HEK293 (cell line): Measurements from ENCODE around the gene ANKRD52.
A peak's percentile ranks its signal among the peaks of the same experiment; 100 is the strongest.

Experiments
- AEBP2 ChIP-seq: fragments of 450-650 bp; formaldehyde crosslinking; IDR thresholded peaks from 2 replicates; pipeline ENCODE4 v1.5.1; 2016; ENCODE audit warnings: missing biosample characterization, missing genetic modification characterization, borderline replicate concordance
- GFI1B ChIP-seq: fragments of 450-650 bp; formaldehyde crosslinking; IDR thresholded peaks from 2 replicates; pipeline ENCODE4 v1.5.1; 2016; ENCODE audit warnings: missing biosample characterization, missing genetic modification characterization
- HIC1 ChIP-seq: fragments of 450-650 bp; formaldehyde crosslinking; IDR thresholded peaks from 2 replicates; pipeline ENCODE4 v1.5.1; 2016; ENCODE audit warnings: missing biosample characterization, missing genetic modification characterization
- IKZF3 ChIP-seq: fragments of 450-650 bp; IDR thresholded peaks from 2 replicates; pipeline ENCODE4 v1.5.0; 2018; ENCODE audit warnings: missing biosample characterization, mild to moderate bottlenecking, missing genetic modification characterization, moderate library complexity
- RBAK ChIP-seq: fragments of 450-650 bp; formaldehyde crosslinking; IDR thresholded peaks from 2 replicates; pipeline ENCODE4 v1.5.1; 2016; ENCODE audit warnings: missing biosample characterization, missing genetic modification characterization
- REPIN1 ChIP-seq: fragments of 450-650 bp; formaldehyde crosslinking; IDR thresholded peaks from 2 replicates; pipeline ENCODE4 v1.5.1; 2017; ENCODE audit warnings: missing biosample characterization, missing genetic modification characterization, low read depth
- SCRT1 ChIP-seq: fragments of 450-650 bp; formaldehyde crosslinking; IDR thresholded peaks from 2 replicates; pipeline ENCODE4 v1.5.1; 2016; ENCODE audit warnings: missing biosample characterization, missing genetic modification characterization, borderline replicate concordance
- SETDB1 ChIP-seq: IDR thresholded peaks from one replicate; pipeline ENCODE4 v1.6.1; 2017; ENCODE audit warnings: mild to moderate bottlenecking, low read length, moderate library complexity, mixed read lengths; ENCODE audit not compliant: insufficient read length
- TCF7L2 ChIP-seq: IDR thresholded peaks from 2 replicates; pipeline ENCODE4 v1.6.1; 2011; ENCODE audit warnings: low read depth, mild to moderate bottlenecking, inconsistent platforms, low read length, moderate library complexity, borderline replicate concordance
- WT1 ChIP-seq: fragments of 450-650 bp; formaldehyde crosslinking; IDR thresholded peaks from 2 replicates; pipeline ENCODE4 v1.5.1; 2016; ENCODE audit warnings: missing biosample characterization, missing genetic modification characterization
- ZBTB20 ChIP-seq: fragments of 450-650 bp; formaldehyde crosslinking; IDR thresholded peaks from 2 replicates; pipeline ENCODE4 v1.5.1; 2016; ENCODE audit warnings: missing biosample characterization, missing genetic modification characterization
- ZFHX2 ChIP-seq: fragments of 450-650 bp; formaldehyde crosslinking; conservative IDR thresholded peaks from 2 replicates; pipeline ENCODE4 v1.5.1; 2016; ENCODE audit warnings: missing biosample characterization, missing genetic modification characterization
- ZFP69B ChIP-seq: fragments of 450-650 bp; formaldehyde crosslinking; IDR thresholded peaks from 2 replicates; pipeline ENCODE4 v1.5.1; 2016; ENCODE audit warnings: missing biosample characterization, missing genetic modification characterization
- ZNF140 ChIP-seq: fragments of 450-650 bp; formaldehyde crosslinking; IDR thresholded peaks from 2 replicates; pipeline ENCODE4 v1.5.1; 2016; ENCODE audit warnings: missing biosample characterization, missing genetic modification characterization
- ZNF184 ChIP-seq: fragments of 450-650 bp; IDR thresholded peaks from 2 replicates; pipeline ENCODE4 v1.5.1; 2018; ENCODE audit warnings: missing biosample characterization, mild to moderate bottlenecking, missing genetic modification characterization
- ZNF324 ChIP-seq: fragments of 450-650 bp; formaldehyde crosslinking; IDR thresholded peaks from 2 replicates; pipeline ENCODE4 v1.5.1; 2016; ENCODE audit warnings: missing biosample characterization, missing genetic modification characterization
- ZNF354C ChIP-seq: fragments of 450-650 bp; formaldehyde crosslinking; IDR thresholded peaks from 2 replicates; pipeline ENCODE4 v1.5.1; 2016; ENCODE audit warnings: missing biosample characterization, missing genetic modification characterization, low read depth, borderline replicate concordance
- ZNF398 ChIP-seq: fragments of 450-650 bp; formaldehyde crosslinking; IDR thresholded peaks from 2 replicates; pipeline ENCODE4 v1.5.1; 2017; ENCODE audit warnings: missing biosample characterization, missing genetic modification characterization
- ZNF433 ChIP-seq: fragments of 450-650 bp; formaldehyde crosslinking; IDR thresholded peaks from 2 replicates; pipeline ENCODE4 v1.5.1; 2016; ENCODE audit warnings: missing biosample characterization, missing genetic modification characterization, low read depth
- ZNF510 ChIP-seq: fragments of 450-650 bp; formaldehyde crosslinking; IDR thresholded peaks from 2 replicates; pipeline ENCODE4 v1.5.1; 2018; ENCODE audit warnings: mild to moderate bottlenecking, missing genetic modification characterization, missing biosample characterization; ENCODE audit not compliant: insufficient replicate concordance
- ZNF529 ChIP-seq: fragments of 450-650 bp; formaldehyde crosslinking; IDR thresholded peaks from 2 replicates; pipeline ENCODE4 v1.5.1; 2017; ENCODE audit warnings: missing genetic modification characterization, missing biosample characterization; ENCODE audit not compliant: insufficient replicate concordance
- ZNF530 ChIP-seq: fragments of 450-650 bp; formaldehyde crosslinking; IDR thresholded peaks from 2 replicates; pipeline ENCODE4 v1.5.1; 2016; ENCODE audit warnings: low read depth, missing biosample characterization, missing genetic modification characterization
- ZNF544 ChIP-seq: fragments of 450-650 bp; formaldehyde crosslinking; IDR thresholded peaks from 2 replicates; pipeline ENCODE4 v1.5.0; 2017; ENCODE audit warnings: missing biosample characterization, missing genetic modification characterization
- ZNF610 ChIP-seq: fragments of 450-650 bp; formaldehyde crosslinking; IDR thresholded peaks from 2 replicates; pipeline ENCODE4 v1.5.1; 2016; ENCODE audit warnings: missing biosample characterization, missing genetic modification characterization, borderline replicate concordance
- ZNF629 ChIP-seq: fragments of 450-650 bp; formaldehyde crosslinking; IDR thresholded peaks from 2 replicates; pipeline ENCODE4 v1.5.1; 2017; ENCODE audit warnings: missing biosample characterization, missing genetic modification characterization
- ZNF658 ChIP-seq: fragments of 450-650 bp; formaldehyde crosslinking; IDR thresholded peaks from 2 replicates; pipeline ENCODE4; 2016; ENCODE audit warnings: missing biosample characterization, missing genetic modification characterization
- ZNF660 ChIP-seq: fragments of 450-650 bp; IDR thresholded peaks from 2 replicates; pipeline ENCODE4 v1.5.1; 2018; ENCODE audit warnings: missing biosample characterization, mild to moderate bottlenecking, missing genetic modification characterization
- ZNF707 ChIP-seq: fragments of 450-650 bp; formaldehyde crosslinking; IDR thresholded peaks from 2 replicates; pipeline ENCODE4 v1.5.1; 2016; ENCODE audit warnings: missing biosample characterization, missing genetic modification characterization
- ZNF843 ChIP-seq: fragments of 450-650 bp; formaldehyde crosslinking; IDR thresholded peaks from 2 replicates; pipeline ENCODE4 v1.5.1; 2016; ENCODE audit warnings: missing biosample characterization, missing genetic modification characterization
- TF ChIP-seq, protein P1 (sequence below): fragments of 450-650 bp; formaldehyde crosslinking; IDR thresholded peaks from 2 replicates; pipeline ENCODE4 v1.5.1; 2016; ENCODE audit warnings: missing biosample characterization, missing genetic modification characterization
- TF ChIP-seq, protein P2 (sequence below): fragments of 450-650 bp; formaldehyde crosslinking; IDR thresholded peaks from 2 replicates; pipeline ENCODE4 v1.5.1; 2017; ENCODE audit warnings: missing biosample characterization, missing genetic modification characterization

Gene ANKRD52

GRCh38 chr12:56189918-56190694, 68.1 kb downstream of the ANKRD52 start (continued):
- TF ChIP-seq ZNF530 (tag by site-specific recombination) (no peak), ZNF433 (no peak), REPIN1 (tag by site-specific recombination) (peak; percentile 90; the same call in 1 of the 2 replicates), ZNF629 (peak; percentile 80), ZFHX2 (no peak; the same call in 1 of the 2 replicates), ZNF529 (tag by site-specific recombination) (no peak), WT1 (tag by site-specific recombination) (peak; percentile 34; the same call in 1 of the 2 replicates), IKZF3 (tag by site-specific recombination) (peak; percentile 81), HIC1 (tag by site-specific recombination) (no peak), ZNF658 (tag by site-specific recombination) (no peak), SCRT1 (tag by site-specific recombination) (peak; percentile 96), ZBTB20 (tag by site-specific recombination) (peak; percentile 57), ZNF140 (tag by site-specific recombination) (no peak), ZNF610 (tag by site-specific recombination) (peak; percentile 87), TCF7L2 (no peak), SETDB1 (no peak), ZFP69B (tag by site-specific recombination) (peak; percentile 89), ZNF324 (peak; percentile 98; the same call in 1 of the 2 replicates), ZNF544 (no peak), RBAK (tag by site-specific recombination) (no peak), GFI1B (peak; percentile 32; the same call in 1 of the 2 replicates), ZNF398 (tag by site-specific recombination) (no peak; the same call in 1 of the 2 replicates), AEBP2 (tag by site-specific recombination) (no peak), ZNF354C (tag by site-specific recombination) (no peak), ZNF184 (0 out of 2 replicates have a peak, but pooled peaks have one; percentile 63), ZNF843 (tag by site-specific recombination) (peak; percentile 57), ZNF660 (tag by site-specific recombination) (peak; percentile 89), ZNF510 (tag by site-specific recombination) (no peak), ZNF707 (tag by site-specific recombination) (0 out of 2 replicates have a peak, but pooled peaks have one; percentile 11)
- TF ChIP-seq, protein P1, sequence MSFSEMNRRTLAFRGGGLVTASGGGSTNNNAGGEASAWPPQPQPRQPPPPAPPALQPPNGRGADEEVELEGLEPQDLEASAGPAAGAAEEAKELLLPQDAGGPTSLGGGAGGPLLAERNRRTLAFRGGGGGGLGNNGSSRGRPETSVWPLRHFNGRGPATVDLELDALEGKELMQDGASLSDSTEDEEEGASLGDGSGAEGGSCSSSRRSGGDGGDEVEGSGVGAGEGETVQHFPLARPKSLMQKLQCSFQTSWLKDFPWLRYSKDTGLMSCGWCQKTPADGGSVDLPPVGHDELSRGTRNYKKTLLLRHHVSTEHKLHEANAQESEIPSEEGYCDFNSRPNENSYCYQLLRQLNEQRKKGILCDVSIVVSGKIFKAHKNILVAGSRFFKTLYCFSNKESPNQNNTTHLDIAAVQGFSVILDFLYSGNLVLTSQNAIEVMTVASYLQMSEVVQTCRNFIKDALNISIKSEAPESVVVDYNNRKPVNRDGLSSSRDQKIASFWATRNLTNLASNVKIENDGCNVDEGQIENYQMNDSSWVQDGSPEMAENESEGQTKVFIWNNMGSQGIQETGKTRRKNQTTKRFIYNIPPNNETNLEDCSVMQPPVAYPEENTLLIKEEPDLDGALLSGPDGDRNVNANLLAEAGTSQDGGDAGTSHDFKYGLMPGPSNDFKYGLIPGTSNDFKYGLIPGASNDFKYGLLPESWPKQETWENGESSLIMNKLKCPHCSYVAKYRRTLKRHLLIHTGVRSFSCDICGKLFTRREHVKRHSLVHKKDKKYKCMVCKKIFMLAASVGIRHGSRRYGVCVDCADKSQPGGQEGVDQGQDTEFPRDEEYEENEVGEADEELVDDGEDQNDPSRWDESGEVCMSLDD (tag by site-specific recombination), result peak; percentile 77
- TF ChIP-seq, protein P2, sequence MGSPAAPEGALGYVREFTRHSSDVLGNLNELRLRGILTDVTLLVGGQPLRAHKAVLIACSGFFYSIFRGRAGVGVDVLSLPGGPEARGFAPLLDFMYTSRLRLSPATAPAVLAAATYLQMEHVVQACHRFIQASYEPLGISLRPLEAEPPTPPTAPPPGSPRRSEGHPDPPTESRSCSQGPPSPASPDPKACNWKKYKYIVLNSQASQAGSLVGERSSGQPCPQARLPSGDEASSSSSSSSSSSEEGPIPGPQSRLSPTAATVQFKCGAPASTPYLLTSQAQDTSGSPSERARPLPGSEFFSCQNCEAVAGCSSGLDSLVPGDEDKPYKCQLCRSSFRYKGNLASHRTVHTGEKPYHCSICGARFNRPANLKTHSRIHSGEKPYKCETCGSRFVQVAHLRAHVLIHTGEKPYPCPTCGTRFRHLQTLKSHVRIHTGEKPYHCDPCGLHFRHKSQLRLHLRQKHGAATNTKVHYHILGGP, result no peak
